GM12878 (cell line): ENCODE measurements around the gene HMBS. TPM values are rescaled to one million over a fixed set of nuclear protein-coding genes. Genes with fewer than 3 reads are reported as not detected.

Source experiments
- ATF2 ChIP-seq: IDR thresholded peaks from 2 replicates; pipeline ENCODE4 v1.6.1; 2012; ENCODE audit warnings: low read length, inconsistent platforms
- BCL11A ChIP-seq: IDR thresholded peaks from 2 replicates; pipeline ENCODE4 v1.6.1; 2011; ENCODE audit warnings: low read depth, low read length
- BMI1 ChIP-seq: fragments of 450-650 bp; IDR thresholded peaks from 2 replicates; pipeline ENCODE4 v1.6.1; 2016; ENCODE audit warnings: mild to moderate bottlenecking, moderate library complexity, borderline replicate concordance
- CBX3 ChIP-seq: fragments of 200-600 bp; sonication (generic); IDR thresholded peaks from 2 replicates; pipeline ENCODE4 v1.6.1; 2016; ENCODE audit warnings: low read depth, borderline replicate concordance
- CHD2 ChIP-seq: IDR thresholded peaks from 2 replicates; pipeline ENCODE4 v1.6.1; 2011; ENCODE audit warnings: low read depth, low read length, improper control_type of control experiment, borderline replicate concordance
- HDAC6 ChIP-seq: fragments of 200-600 bp; sonication (generic); IDR thresholded peaks from one replicate; pipeline ENCODE4 v1.8.0; 2017; ENCODE audit warnings: antibody characterized with exemption; ENCODE audit not compliant: unreplicated experiment
- IRF3 ChIP-seq: fragments of 450-650 bp; IDR thresholded peaks from 2 replicates; pipeline ENCODE4 v1.6.1; 2014; ENCODE audit warnings: mild to moderate bottlenecking
- KDM1A ChIP-seq: fragments of 200-600 bp; sonication (generic); IDR thresholded peaks from 2 replicates; pipeline ENCODE4 v1.6.1; 2016; ENCODE audit warnings: borderline replicate concordance
- MLLT1 ChIP-seq: fragments of 450-650 bp; IDR thresholded peaks from 2 replicates; pipeline ENCODE4 v1.6.1; 2016; ENCODE audit warnings: mild to moderate bottlenecking
- MTA2 ChIP-seq: fragments of 450-650 bp; IDR thresholded peaks from 2 replicates; pipeline ENCODE4 v1.6.1; 2016; ENCODE audit warnings: low read depth, mild to moderate bottlenecking, moderate library complexity
- NFYB ChIP-seq: IDR thresholded peaks from 2 replicates; pipeline ENCODE4 v1.6.1; 2011; ENCODE audit warnings: low read depth, mild to moderate bottlenecking, low read length, improper control_type of control experiment, moderate library complexity; ENCODE audit not compliant: insufficient read depth
- PBX3 ChIP-seq: IDR thresholded peaks from 2 replicates; pipeline ENCODE4 v1.6.1; 2011; ENCODE audit warnings: mild to moderate bottlenecking, low read depth, low read length, moderate library complexity; ENCODE audit not compliant: insufficient replicate concordance
- RELB ChIP-seq: fragments of 450-650 bp; IDR thresholded peaks from 2 replicates; pipeline ENCODE4 v1.6.1; 2017; ENCODE audit warnings: low read depth, mild to moderate bottlenecking, moderate library complexity
- SPI1 ChIP-seq: IDR thresholded peaks from 2 replicates; pipeline ENCODE4 v1.6.1; 2011; ENCODE audit warnings: low read depth, mild to moderate bottlenecking, low read length, moderate library complexity, borderline replicate concordance; ENCODE audit not compliant: insufficient read depth
- TAF1 ChIP-seq: IDR thresholded peaks from 2 replicates; pipeline ENCODE4 v1.6.1; 2011; ENCODE audit warnings: mild to moderate bottlenecking, low read depth, low read length, borderline replicate concordance
- TCF12 ChIP-seq: IDR thresholded peaks from 2 replicates; pipeline ENCODE4 v1.6.1; 2011; ENCODE audit warnings: low read depth, mild to moderate bottlenecking, low read length
- ZNF687 ChIP-seq: fragments of 450-650 bp; IDR thresholded peaks from 2 replicates; pipeline ENCODE4 v1.6.1; 2017; ENCODE audit warnings: mild to moderate bottlenecking, moderate library complexity
- polyA plus RNA-seq, 11 experiments: library from polyadenylated mRNA; depleted of rRNA in 4 of 11; unstranded in 6 of 11; stranded (reverse) in 5 of 11; fragments of >200 nt; fragmentation: Nextera tagmentation in 4 of 11; fragmentation: Illumina TruSeq in 1 of 11; extraction: Ambion mirVana in 4 of 11; extraction: Trizol in 1 of 11; gene quantifications; 1 replicate in 1 of 11; 2 replicates in 10 of 11; pipeline versions ENCODE4 v1.2.1 to v1.2.3, GENCODE V29; 2011 to 2016; ENCODE audit warnings: inconsistent platforms in 2 of 11, missing spikeins in 2 of 11, low read depth in 1 of 11
- total RNA-seq, 4 experiments: library from RNA; depleted of rRNA in 3 of 4; stranded (reverse); fragments of >200 nt in 3 of 4; fragmentation: Illumina TruSeq in 1 of 4; extraction: Trizol in 1 of 4; gene quantifications; 2 replicates each; pipeline versions ENCODE4 v1.2.1 to v1.2.3, GENCODE V29; 2013 to 2021

HMBS gene
- total and polyA plus RNA-seq, 10 of the 15 experiments (the other 5 are each of a cell fraction or from before 2014, with no cell fraction given): 17.7 to 96.7 (median 49.7) TPM

GRCh38 chr11:119121008-119121810 is 36.5 kb downstream of the HMBS start, which contains the start of gene HINFP (continued):
- TF ChIP-seq RELB (no peak; the same call in none of the 2 replicates), ATF2 (no peak), PBX3 (peak; percentile 96), MTA2 (no peak), CHD2 (peak; percentile 91), TCF12 (0 out of 2 replicates have a peak, but pooled peaks have one; percentile 38), ZNF687 (peak; percentile 93), HDAC6 (no peak), IRF3 (peak; percentile 68; the same call in 1 of the 2 replicates), KDM1A (no peak), CBX3 (no peak), SPI1 (peak; percentile 17; the same call in 1 of the 2 replicates), BMI1 (peak; percentile 49; the same call in 1 of the 2 replicates), NFYB (peak; percentile 90), BCL11A (no peak), MLLT1 (peak; percentile 21; the same call in 1 of the 2 replicates), TAF1 (0 out of 2 replicates have a peak, but pooled peaks have one; percentile 15)
